VCaP (cell line): ENCODE data around the gene TNIK.

Experiments
- H3K27ac ChIP-seq: fragments of 450-650 bp; 2 replicates; pipeline ENCODE4 v1.5.1; 2017
- CTCF ChIP-seq: fragments of 450-650 bp; conservative IDR thresholded peaks from 2 replicates; pipeline ENCODE4 v1.5.1; 2017; ENCODE audit warnings: mild to moderate bottlenecking, moderate library complexity

The TNIK gene

DNA sequence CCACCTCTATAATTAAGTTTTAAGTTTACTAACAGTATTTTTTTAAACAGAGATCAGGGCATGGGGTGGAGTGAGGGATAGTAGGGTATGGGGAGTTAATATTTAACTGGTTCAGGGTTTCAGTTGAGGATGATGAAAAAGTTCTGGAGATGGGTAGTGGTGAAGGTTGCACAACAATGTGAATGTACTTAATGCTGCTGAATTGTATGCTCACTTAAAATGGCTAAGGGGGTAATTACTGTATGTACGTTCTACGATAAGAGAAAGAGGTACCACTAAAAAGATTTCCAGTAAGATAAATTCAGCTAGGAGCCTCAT, 101.4 kb downstream of the TNIK start:
- H3K27ac ChIP-seq, result no peak overlapping the region
- TF ChIP-seq CTCF, result no peak

DNA sequence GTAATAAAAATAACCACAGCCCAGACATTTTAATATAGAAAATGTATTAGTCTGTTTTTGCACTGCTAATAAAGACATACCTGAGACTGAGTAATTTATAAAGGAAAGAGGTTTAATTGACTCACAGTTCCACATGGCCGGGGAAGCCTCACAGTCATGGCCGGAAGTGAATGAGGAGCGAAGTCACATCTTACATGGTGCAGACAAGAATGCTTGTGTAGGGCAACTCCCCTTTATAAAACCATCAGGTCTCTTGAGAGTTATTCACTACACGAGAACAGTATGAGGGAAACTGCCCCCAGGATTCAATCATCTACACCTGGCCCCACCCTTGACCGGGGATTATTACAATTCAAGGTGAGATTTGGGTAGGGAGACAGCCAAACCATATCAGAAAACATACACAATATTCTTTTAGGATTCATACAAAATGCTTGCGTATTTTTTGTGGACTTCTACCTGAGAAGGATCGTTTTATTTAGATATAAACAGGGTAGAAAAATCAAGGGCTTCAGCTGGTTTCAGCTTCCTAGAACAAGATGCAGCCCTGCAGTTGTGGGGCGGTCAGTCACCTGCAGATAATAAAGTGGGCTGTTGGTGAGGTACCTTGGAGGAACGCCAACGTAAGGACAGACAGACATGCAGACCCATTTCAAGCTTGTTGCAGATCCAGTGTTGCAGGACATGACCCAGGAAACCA, 101.9 kb downstream of the TNIK start:
- TF ChIP-seq CTCF, result no peak
- H3K27ac ChIP-seq, result no peak overlapping the region

DNA sequence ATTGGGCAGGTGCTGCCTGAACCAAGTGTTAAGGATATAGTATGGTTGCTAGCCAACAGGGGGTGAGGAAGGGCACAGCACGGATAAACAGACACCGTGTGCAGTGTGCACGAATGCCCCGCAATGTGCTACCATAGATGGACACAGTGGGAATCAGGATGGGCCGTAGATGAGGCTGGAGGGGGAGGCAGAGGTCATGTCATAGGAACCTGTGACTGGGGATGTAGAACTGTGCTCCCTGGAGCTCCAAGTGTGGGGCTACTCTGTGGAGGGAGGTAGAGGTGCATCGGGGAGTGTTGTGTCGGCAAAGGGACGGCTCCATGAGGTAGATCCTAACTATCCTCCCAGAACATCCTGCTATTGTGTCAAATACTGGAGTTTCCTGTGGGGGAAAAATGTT, 102.5 kb downstream of the TNIK start:
- no peak overlapping the region for H3K27ac ChIP-seq
- no peak for TF ChIP-seq CTCF

GRCh38 chr3:171356251-171356650, 104.0 kb downstream of the TNIK start:
- TF ChIP-seq CTCF, result no peak
- H3K27ac ChIP-seq, result peak overlapping the region; percentile 33; the same call in 1 of the 2 replicates

- H3K27ac ChIP-seq, result no peak overlapping the region
Observed at GRCh38 chr3:171354706-171355582, 105.3 kb downstream of the TNIK start.

DNA sequence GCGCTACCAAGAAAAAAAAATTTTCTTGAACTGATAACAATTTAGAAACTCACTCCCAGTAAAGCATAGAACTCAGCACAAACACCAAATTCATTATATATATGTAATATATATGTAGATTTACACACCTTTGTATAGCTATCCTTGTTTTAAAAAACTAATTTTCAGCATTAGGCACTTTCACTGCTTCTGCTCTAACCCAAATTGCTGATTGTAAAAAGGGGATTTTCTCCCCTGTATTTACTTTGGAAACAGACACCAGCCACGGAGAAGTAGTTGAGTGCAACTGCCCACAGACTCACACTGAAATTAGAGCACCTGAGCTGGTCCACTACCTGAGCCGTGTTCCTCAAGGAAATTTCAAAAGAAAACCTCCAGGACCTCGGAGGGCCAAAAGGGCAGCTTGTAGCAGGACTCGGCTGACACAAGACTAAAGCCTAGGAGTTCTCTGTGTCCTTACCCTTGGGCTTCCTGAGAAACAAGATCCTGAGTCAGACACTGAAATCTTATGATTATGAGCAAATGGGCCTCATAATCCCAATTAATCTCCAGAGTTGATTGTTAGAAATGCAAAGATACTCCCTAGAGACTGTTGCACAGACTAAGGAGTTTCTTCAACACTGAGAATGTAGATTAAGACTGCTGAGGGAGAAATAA, 106.0 kb downstream of the TNIK start:
- H3K27ac ChIP-seq, result no peak overlapping the region
- no peak for TF ChIP-seq CTCF

More at GRCh38 chr3:171354706-171355582, 105.3 kb downstream of the TNIK start:
- TF ChIP-seq CTCF, result no peak

DNA sequence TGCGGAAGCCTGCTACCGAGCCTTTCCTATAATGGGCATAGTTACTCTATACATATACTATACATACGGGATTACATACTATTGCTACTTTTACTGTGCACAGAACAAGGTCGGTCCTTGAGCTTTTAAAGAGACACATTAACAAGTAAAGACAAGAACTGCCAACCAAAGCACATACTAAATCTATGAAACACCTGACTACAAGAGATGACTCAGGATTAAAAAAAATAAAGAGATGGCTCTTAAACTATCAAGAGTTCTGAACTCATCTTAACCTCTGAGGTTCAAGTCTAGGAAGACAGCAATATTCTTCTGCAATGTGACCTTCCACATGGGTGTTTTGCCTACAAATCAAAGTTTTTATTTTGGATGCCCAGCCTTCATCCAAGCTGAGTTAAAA, 106.8 kb downstream of the TNIK start:
- TF ChIP-seq CTCF, result no peak
- H3K27ac ChIP-seq, result no peak overlapping the region
